Uterus (tissue), 2 donors: Measurements from ENCODE around the gene RPS6KA2.

Source experiments
- CTCF ChIP-seq, 4 experiments: fragments of 200-600 bp in 2 of 4; fragments of 450-650 bp in 2 of 4; sonication (generic) in 2 of 4; IDR thresholded peaks; one replicate each; pipeline ENCODE4 v1.5.1; 2016 to 2019; ENCODE audit warnings: antibody characterized with exemption in 4 of 4, mild to moderate bottlenecking in 2 of 4, moderate library complexity in 1 of 4
- POLR2A ChIP-seq, 2 donors: fragments of 450-650 bp; IDR thresholded peaks; one replicate each; pipeline ENCODE4 v1.6.1; 2016; ENCODE audit warnings: antibody characterized with exemption in 2 of 2, mild to moderate bottlenecking in 1 of 2, moderate library complexity in 1 of 2

DNA sequence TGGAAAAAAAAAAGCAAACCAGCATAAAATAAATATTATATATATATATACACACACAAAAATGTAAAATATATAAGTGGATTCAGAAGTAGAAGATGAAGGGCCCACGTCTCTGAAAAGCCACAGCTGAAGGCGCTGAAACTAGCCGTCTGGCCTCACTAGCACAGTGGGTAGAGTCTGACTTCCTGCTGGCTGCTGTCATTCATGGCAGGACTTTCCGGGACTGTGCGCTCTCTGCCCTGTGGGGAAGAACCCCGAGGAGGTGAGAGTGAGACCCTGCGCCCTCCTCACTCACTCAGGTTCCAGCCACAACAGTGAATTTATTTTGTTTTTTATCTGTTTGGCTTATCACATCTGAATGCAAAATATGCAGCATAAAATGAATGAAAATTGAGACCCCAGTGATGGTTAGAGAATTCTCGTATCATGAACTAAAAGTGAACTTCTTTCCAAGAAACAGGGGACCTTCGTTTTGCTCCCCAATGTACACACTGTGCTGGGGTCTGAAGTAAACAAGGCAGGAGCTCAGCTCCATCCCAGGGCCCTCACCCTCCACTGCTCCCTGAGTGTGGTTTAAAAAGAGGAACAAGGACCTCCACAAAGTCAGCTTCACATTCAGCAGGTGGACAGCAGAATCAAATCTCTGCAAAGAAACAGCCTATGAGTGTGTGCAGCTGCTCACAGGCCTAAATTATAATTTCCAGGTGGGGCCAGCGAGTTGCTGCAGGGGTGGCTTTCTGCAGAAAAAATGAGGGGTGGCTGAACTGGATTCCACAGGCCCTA lies 39.2 kb downstream of the RPS6KA2 start:
- no peak for TF ChIP-seq CTCF (IDR thresholded peaks at IDR 0.05)
- no peak for TF ChIP-seq POLR2A (IDR thresholded peaks at IDR 0.05)
